ENCODE data around the gene DTX4.

The DTX4 gene

DNA sequence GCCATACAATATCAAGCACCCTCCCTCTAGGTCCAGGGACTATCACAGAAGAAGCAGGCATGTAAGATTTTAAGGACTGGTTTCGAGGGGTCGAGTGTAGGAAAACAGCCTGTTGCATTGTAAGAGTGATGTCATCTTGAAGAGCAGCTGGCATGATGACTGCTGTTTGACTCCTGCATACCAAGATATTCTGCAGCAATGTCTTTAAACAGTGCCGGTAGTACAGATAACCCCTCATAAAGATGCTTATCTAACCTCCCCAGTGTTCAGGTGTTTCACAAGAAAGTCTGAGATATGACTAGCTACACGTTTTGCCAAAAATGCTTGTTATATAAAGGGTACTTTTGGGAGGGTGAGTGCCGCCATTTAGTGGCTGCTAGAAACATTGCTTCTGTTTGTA is 17.3 kb upstream of the DTX4 start:
- DNase-seq (ENCODE audit: low read depth), result no peak
- TF ChIP-seq, protein P1, sequence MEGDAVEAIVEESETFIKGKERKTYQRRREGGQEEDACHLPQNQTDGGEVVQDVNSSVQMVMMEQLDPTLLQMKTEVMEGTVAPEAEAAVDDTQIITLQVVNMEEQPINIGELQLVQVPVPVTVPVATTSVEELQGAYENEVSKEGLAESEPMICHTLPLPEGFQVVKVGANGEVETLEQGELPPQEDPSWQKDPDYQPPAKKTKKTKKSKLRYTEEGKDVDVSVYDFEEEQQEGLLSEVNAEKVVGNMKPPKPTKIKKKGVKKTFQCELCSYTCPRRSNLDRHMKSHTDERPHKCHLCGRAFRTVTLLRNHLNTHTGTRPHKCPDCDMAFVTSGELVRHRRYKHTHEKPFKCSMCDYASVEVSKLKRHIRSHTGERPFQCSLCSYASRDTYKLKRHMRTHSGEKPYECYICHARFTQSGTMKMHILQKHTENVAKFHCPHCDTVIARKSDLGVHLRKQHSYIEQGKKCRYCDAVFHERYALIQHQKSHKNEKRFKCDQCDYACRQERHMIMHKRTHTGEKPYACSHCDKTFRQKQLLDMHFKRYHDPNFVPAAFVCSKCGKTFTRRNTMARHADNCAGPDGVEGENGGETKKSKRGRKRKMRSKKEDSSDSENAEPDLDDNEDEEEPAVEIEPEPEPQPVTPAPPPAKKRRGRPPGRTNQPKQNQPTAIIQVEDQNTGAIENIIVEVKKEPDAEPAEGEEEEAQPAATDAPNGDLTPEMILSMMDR (IDR thresholded peaks at IDR 0.05; ENCODE audit: low read length, missing control alignments), result no peak

DNA sequence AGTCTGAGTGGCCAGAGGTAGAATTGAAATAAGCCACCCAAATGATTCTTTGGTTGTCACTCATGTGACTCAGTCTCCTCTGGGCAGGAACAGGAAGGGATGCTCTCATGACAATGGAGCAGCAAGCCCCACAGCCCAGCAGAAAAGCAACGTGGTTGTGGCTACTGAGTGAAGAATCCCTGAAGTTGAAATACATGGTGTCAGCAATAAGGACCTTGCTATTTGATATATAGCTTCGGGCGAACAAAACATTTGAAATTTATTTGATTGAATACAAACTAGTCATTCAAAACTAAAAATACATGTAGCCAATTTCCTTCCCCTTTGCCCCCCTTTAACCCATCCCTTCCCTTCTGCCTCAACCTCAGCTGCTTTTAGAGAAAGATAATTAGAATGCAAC is 14.5 kb upstream of the DTX4 start:
- TF ChIP-seq, protein P1 (IDR thresholded peaks at IDR 0.05; ENCODE audit: low read length, missing control alignments), result no peak
- DNase-seq (ENCODE audit: low read depth), result no peak
- no peak overlapping the region for H3K4me3 ChIP-seq (replicated peaks; ENCODE audit: low read depth, low read length)

More for the DNA sequence above, 17.3 kb upstream of the DTX4 start:
- no peak overlapping the region for H3K4me3 ChIP-seq (replicated peaks; ENCODE audit: low read depth, low read length)

DNA sequence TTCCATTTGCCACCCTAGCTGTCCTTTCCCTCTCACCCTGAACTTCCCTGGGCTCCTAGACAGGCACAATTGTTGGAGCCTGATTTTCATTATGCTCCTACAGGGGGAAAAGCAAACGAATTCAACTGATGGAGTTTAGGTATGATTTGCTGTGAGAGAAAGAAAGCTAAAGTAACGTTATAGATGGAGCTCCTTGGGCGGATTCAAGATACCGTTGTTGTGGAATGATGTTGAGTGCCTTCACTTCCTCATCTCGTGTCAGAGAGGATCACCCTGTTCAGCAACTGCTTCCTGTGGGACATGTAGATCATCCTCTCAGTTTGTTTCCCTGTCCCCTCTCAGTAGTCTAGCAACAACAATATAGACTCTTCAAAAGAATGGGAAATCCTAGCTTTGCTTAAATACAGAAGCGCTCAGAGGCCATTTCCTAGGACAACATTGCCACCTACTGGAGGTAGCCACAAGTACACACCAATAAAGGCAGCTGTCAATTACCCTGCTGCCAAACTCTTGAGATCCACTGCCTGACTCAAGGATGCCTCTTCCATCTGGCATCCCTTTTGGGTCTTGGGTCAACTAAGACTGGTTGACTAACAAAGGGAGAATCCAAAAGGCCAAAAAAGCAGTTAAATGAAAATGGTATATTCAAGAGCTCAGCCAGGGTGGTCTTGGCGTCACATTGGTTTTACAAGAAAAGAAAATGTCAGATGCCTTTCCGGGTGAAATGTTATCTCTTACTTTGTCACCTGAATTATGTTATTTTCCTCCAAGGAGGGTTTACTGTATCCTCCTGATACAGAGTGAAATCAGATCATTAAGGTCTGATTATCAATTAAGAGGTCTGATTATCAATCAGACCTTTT is 13.5 kb upstream of the DTX4 start:
- no peak overlapping the region for H3K4me3 ChIP-seq (replicated peaks; ENCODE audit: low read depth, low read length)
- DNase-seq (ENCODE audit: low read depth), result peak; percentile 86
- TF ChIP-seq, protein P1 (IDR thresholded peaks at IDR 0.05; ENCODE audit: low read length, missing control alignments), result peak; percentile 87

DNA sequence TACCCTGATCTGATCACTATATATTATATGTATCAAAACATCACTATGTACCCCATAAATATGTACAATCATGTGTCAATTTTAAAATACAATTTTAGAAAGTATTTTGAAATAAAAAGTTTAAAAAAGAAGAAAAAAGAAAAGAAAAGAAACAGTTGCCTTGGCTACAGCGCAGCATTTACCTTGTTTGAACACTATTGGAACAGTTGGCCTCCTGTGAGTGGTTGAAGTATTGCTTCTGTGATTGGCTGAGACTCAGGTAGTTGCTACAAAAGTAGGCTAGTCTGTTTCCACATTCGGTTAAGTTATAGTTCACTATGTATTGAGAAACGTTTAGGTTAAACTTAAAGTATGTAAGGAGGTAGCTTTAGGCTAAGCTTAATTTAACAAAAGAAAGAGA is 7.9 kb upstream of the DTX4 start:
- no peak overlapping the region for H3K4me3 ChIP-seq (replicated peaks; ENCODE audit: low read depth, low read length)
- TF ChIP-seq, protein P1 (IDR thresholded peaks at IDR 0.05; ENCODE audit: low read length, missing control alignments), result no peak
- no peak for DNase-seq (ENCODE audit: low read depth)

DNA sequence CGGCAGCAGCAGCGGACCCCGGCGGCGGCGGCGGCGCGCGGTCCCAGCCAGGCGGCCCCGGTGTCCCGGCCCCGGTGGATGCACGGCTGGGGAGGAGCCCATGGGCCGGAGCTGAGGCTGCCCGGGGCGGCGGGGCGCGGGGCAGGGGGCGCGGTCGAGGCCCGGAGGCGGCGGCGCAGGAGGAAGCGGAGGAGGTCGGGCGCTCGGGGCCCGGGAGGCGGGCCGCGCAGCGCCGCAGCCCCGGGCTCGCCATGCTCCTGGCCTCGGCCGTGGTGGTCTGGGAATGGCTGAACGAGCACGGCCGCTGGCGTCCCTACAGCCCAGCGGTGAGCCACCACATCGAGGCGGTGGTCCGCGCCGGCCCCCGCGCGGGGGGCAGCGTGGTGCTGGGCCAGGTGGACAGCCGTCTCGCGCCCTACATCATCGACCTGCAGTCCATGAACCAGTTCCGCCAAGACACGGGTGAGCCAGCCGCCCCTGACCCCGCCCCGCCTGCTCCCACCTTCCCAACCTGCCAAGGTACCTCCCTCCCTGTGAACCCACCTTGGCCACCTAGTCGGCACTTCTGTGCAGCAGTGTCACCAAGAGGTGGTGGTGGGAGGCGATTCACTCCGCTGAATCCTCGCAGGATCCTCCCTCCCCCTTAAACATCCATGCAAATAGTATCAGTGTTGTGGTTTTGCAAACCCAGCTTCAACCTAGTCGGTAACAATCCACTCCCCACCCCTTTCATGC is 580 bp downstream of the DTX4 start:
- TF ChIP-seq, protein P1 (IDR thresholded peaks at IDR 0.05; ENCODE audit: low read length, missing control alignments), result no peak
- no peak for DNase-seq (ENCODE audit: low read depth)
- peak overlapping the region; percentile 70 for H3K4me3 ChIP-seq (replicated peaks; ENCODE audit: low read depth, low read length)

DNA sequence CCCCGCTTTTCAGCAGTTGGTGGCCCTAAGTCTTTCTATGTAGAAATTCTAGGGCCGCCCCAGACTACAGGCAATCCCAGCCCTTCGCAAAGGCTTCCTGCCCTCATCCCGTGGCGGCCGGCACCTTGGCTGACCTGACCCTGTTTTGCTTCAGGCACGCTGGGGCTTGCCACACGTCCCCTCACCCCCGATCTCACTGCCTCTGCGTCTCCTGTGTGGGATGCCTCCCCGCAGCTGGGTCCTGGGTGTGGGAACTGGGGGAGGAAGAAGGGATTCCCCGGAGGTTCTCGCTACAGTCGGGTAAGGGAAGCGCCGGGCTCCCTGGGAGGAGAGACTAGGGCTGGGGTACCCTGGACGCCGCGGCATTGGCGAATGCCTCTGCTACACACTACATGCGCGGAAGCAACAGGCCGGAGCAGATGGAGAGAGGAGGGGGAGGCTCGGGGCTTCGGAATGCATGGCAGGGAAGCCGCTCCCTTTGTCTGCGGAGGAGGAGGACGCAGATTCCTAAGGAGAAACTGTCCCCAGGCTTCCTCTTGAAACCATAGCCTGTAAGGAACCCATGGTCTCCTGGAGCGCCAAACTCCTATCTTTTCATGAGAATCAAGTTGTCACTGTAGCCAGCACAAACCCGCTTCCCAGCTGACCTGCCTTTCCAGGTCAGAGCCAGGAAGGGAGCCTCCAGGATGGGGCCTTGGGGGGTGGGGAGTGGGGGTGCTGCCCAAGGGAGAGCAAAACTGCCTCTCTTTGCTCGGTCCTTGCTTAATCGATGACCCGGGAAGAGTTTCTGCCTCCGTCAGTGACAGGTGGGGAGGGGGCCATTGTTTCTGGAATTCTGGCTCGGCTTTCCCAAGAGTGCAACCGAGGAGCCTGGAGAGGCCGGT is 1.4 kb downstream of the DTX4 start:
- DNase-seq (ENCODE audit: low read depth), result peak; percentile 48
- TF ChIP-seq, protein P1 (IDR thresholded peaks at IDR 0.05; ENCODE audit: low read length, missing control alignments), result no peak
- peak overlapping the region; percentile 70 for H3K4me3 ChIP-seq (replicated peaks; ENCODE audit: low read depth, low read length)

Measured in fibroblast of pulmonary artery (primary cell).